Fibroblast of skin of back (primary cell): ENCODE results near the gene CLMP.
"Not testable (repeated sequence)": the region's sequence is repeated elsewhere in the genome, so short reads cannot be mapped to it uniquely, and the experiment has no call there.

Experiments
- DNase-seq: peaks from one replicate; pipeline ENCODE4 v3.0.0-alpha.2; 2013

Gene CLMP

DNA sequence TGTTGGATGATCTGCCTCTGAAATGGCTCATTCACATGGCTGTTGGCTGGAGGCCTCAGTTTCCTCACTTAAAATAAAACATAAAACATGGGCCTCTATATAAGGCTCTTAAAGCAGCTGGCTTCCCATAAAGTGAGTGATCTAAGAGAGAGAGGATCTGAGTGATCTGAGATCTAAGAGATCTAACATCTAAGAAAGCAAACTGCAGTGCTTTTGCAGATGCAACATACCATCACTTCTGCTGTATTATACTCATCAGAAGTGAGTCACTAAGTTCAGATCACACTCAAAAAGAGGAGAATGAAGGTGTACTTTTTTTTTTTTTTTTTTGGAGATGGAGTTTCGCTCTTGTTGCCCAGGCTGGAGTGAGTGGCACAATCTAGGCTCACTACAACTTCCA is 115.0 kb downstream of the CLMP start:
- no peak for DNase-seq

DNA sequence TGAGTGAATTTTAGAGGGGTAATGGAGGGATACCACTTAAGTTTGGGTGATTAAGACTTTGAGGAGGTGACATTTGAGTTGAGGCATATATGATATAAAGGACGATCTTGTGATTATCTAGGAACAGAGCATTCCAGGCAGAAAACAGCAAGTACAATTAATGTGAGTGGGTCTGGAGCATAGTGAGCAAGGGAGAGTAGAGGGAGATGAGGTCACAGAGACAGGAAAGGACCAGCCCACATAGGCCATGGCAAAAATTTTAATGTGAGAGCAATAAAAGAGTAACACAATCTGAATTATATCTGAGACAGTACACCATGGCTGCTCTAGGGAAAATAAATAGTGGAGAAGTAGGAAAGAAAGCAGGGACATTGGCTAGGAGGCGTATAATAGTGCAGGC is 118.6 kb downstream of the CLMP start:
- DNase-seq: no peak

DNA sequence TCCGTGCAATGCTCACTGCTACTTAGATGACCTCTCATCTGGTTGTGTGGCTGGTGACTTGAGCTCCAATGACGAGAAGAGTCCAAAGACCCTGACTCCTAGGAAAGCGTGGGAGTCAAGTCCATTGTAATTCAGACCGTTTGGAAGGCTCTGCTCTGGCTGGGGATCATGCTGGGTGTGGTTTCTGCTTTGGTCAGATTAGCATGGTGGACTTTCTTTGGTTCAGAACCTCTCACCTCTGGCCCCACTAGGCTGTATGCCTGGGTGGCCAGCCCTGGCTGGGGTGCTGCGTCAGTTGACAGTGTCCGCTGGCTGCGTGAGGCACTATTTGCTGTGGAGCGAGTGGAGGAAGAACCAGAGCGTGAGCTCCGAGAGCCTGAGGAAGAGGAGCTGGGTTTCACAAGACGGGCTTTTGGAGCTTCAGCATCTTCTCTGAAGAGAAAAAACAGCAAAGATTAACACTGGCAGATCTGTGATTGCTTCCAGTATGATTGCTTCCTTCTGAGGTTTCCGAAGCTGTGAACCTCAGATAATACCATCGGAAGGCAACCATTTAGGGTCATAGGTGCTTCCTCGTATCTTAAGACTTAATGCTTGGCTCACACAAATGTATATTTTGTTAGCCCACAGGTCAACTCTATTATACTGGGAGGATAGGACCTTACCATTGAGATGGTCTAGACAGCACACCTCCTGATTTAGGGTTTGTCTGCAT is 121.5 kb downstream of the CLMP start:
- DNase-seq: no peak

DNA sequence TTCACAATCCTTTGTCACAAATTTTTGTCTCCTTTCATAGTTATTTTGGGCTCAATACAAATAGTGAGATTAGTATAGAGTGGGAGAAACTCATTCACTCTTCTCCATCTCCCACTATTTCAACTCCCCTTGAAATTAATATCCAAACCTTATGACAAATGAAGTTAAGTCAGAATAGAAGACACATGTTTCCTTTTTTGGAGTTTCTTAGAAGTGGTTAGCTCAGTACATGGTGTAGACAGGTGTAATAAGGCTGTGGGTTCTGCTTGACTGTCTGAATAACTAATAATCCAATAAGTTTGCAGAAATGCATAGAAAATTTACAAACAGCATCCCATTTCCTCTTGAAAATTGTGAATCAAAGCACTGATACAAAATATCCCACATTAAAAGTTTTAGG is 122.3 kb downstream of the CLMP start:
- DNase-seq: no peak

DNA sequence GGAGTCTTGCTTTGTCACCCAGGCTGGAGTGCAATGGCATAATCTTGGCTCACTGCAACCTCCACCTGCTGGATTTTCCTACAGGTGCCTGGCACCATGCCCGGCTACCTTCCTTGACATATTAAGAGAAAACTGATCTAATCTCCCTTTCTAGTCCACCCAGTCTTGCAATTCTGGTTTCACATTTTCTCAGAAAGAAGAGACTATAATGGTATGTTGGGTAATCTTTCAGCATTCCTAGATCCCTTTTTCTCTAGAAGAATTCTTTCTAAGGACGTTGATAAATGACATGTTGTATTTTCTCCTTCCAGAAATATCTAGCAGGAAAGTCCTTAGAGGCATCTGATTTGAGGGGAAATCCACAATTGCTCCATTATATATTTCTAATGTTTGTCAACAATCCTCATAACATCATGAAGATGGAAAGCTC is 122.7 kb downstream of the CLMP start:
- DNase-seq: no peak

DNA sequence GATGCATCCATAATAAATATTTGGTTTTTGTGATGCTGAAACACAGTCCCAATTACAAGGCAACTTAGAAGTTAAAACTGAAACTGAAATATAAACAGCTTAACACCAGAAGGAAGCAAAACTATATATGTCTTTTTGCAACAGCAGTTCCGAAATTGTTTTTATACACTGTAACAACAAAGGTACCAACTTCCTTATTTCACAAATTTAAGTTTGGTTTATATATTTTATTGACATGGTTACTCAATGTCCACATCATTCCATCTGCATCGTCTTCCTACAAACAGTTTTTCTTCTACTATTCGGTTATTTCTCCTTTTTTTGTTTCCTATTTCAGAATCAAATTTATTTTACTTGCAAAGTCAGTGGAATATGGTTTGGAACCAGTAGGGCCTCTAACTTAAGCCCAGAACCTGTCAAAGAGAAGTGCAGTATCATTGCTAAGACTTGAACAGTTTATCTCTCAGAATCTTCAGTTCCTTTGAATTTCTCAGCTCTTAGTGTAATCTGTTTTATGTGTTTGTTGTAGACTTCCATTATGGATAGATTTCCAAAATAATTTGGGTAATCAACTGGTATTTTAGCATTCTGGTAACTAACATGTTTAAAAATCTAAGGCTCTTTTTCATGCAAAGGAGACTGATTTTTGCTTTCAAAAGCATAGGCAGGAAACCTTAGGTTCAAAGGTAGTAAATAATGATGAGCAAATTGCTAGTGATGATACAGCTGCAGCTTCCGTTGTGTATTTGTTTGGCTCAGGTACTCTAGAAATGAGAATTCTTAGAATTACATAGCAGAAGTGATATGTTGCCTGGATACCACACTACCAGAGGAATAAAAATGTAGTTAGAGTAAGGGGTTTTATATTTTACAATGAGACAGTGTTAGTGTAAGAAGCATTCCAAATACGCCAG is 124.9 kb downstream of the CLMP start:
- no peak for DNase-seq

DNA sequence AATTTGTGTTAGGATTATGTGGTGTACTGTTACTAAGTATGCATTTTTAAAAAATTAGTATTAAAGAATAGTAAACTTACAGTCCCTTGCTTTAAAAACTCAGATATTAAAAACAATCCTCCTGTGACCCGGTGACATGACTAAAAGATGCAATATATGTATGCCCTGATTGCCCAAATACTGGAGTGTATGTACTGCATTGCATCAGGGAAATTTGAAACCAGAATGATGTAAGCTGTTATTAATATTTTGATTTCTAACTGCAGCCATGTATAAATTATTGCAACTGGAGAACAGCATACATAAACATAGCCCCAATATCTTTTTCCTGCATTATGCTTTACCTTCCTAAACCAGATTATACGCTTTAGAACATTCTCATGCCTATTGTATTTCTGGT is 129.4 kb downstream of the CLMP start:
- DNase-seq: peak; percentile 75

DNA sequence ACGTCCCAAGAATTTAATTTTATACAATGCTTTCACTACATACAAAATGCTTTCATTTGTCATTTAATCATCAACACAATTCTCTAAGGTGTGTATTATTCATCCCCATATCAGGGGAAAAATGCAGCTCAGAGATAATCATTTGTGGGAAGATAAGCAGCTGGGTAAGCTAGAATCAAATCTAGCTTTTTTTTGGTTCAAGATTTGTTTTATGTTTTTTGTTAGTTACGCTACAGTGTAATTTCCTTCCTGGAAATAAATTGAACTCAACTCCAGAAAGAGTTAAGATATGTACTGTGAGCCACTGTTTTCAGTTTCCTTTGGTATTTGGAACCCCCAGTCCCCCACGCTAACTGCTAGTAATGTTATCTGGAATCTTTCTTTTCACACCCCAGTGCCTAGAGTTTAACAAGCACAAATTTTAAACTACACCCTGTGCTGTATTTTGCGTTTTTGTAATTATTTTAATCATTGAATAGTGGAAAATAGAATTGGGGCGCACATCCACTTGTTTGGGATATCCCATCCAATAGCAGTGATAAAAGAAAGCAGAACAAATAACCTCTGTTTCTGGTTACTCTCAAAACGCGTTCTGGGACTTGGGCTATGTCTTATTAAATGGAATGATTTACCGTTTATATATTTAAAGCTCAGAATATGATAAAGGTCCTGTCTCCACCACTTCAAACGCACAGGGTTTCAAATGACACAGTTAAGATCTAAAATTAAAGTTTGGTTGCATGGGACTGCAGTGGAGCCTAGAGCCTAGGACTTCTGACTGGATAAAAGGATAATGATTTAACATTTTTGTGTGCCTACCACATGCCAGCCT is 131.0 kb downstream of the CLMP start:
- DNase-seq: no peak

DNA sequence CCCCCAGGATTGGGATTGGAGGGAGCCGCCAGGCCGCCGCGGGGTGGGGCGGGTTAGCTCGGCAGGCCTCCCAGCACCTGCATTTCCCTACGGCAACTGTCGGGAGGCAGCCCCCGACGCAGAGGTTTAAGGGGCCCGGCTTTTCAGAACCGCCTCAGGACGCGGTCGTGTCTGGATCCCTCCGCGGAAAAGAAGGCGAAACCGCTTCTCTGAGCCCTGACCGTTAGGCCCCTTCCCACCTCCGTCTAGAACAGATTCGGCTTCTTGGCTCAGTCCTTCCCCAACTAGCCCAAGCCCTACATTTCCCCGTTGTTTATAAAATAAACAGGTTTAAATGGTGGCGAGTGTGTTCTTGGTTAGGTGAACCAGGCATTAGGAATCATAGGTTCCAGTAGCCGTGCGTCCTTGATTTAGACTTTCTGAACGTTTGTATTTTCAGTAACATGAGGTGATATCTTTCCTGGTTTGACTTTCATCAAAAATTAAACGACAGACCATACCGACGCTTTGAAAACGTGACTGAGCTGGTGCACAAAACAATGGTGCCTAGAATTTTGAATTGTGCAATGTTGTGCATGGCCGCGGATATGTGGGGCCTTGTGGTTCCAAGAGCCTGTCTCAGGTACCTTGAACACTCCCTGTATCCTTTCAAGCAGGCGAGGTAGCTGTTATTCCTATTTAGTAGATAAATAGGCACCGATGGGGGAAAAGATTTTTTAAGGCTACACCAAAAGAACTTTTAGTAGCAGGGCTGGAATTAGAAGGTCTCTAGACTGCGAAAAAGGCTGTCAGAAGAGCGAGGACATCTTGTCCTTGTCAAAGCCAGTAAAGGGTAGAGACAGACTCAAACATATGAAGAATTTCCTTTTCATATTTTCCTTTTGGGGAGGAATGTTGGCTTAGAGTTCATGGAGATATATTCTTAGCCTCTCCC is 131.9 kb downstream of the CLMP start:
- peak; percentile 61 for DNase-seq

DNA sequence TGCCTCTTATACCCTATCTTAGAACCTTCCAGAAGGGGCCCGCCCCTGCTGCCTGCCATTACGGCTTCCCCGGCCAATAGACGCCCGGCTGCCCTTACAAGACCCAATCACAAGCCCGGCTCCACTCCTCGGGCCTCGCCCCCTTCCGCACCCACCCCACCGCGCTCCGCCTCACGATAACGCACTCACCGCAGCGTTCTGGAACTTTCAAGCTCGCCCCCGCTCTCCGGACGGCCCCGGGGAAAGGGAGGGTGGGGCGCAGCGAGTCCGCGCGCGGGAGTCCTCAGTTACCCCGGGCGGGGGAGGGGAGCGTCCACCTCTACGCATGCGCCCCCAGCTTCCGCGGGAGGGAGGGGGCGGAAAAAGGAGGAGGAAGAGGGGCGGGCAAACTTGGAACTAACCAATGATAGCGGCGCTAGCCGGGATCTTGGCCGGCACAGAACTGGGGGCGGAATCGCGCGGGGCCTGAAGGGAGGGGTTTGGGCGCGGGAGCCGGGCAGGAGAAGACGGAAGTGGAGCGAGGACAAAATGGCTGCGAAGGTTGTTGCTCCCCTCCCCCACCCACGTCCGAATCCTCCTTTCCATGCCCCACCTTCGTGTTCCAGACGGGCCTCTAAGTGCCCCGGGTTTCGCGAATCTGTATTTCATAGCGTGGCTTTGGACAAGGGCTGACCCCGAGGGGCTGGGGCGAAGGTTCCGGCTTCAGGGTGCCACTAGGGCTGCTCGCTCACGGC is 132.7 kb downstream of the CLMP start:
- DNase-seq: peak; percentile 99

DNA sequence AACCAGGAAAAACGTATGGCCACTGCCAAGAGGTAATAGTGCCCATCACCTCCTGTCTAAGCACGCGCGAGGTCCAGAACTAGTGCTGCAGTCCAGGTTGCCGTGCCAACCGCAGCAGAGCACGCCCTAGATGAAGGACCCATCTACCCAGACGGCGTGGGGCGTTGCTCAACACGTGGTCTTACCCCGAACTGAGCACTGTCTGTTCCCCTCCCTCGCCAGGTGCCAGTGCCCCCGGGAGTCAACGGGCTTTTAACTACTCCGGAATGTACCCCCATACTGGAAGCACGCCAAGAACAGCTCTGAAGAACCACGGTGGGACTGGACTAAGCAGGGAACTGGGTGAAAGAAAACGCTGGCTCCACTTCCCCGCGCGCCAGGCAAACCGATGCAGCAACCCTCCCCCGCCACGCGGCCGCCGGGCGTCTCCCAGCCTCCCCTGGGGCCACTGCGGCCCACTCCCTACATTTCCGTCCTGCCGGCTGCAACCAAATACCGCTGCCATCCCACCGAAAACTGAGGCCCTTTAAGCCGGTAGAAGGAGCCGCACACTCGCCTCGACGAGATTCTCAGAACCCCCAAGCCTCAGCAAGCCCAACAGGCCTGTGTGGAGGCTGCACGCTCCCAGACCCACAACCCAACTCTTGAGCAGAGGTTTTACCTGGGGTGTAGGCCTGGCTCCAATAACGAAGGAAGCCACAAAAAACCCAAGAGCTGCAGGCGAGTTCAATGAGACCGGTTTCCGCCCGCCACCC is 133.5 kb downstream of the CLMP start, which contains the start of gene HSPA8:
HSPA8 (minus strand) TSS at position 734 of the 755 bp plus-strand sequence. CDS start 812 bp downstream, outside the sequence.
- peak; percentile 67 for DNase-seq

DNA sequence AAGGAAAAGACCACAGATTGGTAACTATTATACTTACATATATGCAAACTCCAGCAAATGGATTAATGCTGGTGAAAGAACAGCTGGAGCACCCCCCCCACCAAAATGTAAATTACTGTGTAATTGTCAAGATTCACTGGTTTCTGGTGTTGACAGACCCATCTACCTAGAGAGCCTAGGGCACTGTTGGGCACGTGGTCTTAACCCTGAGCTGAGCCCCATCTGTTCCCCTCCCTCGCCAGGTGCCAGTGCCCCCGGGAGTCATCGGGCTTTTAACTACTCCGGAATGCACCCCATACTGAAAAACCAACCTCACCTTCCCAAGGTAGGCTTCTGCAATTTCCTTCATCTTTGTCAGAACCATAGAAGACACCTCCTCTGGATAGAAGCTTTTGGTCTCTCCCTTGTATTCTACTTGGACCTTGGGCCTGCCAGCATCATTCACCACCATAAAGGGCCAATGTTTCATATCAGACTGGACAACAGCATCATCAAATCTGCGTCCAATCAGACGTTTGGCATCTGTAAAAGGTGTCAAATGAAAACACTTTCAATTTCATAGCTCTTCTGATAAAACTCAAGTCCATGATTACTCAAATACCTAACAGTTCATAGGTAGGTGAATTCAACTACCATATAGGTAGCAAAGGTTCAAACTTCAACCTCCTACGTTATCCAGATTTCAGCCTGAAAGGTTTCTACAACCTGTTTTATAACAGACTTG is 134.6 kb downstream of the CLMP start:
- no peak for DNase-seq

DNA sequence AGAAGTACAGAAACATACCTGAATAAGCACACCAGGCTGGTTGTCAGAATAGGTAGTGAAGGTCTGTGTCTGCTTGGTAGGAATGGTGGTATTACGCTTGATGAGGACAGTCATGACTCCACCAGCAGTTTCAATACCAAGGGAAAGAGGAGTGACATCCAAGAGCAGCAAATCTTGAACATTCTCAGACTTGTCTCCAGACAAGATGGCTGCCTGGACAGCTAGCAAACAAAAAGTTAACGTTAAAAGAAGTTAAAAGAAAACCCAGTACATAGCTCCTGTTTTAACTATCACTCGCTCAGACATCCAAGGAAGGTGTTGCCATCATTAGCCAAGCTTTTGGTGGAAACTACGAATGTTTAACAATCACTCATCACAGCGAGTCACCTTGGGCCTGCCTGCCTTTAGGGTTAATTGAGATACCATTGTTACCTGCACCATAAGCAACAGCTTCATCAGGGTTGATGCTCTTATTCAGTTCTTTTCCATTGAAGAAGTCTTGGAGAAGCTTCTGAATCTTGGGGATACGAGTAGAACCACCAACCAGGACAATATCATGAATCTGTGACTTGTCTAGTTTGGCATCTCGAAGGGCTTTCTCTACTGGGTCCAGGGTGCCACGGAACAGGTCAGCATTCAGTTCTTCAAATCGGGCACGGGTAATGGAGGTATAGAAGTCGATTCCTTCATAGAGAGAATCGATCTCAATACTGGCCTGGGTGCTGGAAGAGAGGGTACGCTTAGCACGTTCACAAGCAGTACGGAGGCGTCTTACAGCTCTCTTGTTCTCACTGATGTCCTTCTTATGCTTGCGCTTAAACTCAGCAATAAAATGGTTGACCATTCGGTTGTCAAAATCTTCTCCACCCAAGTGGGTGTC is 135.8 kb downstream of the CLMP start:
- DNase-seq: not testable (repeated sequence)

DNA sequence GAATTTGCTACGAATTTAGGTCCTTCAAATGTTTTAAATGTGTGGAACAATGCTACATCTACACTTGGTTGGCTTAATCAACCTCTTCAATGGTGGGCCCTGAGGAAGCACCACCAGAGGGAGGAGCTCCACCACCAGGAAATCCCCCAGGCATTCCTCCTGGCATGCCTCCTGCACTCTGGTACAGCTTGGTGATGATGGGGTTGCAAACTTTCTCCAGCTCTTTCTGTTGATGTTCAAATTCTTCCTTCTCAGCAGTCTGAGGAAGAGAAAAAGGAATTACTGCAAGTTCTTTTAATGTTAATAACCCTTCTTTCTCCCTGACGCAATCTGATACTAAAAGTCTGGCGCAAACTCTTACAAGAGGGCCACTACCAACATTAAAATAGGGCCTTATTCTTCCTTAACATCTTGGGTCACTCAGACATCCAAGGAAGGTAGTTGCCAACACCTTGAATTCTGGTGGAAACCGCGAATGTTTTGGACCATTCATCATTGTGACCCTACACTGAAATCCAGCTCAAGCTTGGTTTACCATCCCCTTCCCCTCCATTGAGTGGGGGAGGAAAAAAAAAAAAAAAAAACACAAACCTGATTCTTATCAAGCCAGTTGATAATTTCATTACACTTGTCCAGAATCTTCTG is 137.3 kb downstream of the CLMP start:
- DNase-seq: no peak

DNA sequence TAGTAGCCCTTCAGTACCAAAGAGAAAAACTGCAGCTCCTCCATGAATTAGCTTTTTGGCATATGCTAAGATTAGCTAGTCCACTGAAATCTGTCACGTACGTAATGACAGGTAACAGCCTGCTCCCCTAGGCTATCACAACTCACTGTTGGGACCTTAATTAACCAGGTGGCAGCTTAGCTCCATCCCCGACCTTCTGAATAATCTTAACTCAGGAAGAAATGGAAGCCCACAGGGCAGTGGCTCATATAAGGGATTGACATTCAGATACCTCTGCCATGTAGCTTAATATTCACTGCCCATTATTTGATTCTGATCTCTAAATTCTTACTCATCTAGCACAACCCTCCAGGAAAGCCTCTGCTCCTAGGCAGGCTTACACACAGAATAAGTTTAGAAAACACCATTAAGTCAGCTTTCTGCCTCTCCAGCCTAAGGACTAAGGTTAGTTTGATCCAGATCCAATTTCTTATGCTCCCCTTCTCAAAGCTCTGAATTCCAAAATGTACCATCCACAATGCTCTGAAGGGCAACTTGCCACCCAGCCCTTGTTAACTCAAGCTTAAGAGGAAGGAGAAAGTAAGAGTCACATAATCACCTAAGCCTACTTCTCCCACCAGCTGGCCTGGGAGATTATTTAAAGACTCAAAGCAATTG is 138.1 kb downstream of the CLMP start:
- no peak for DNase-seq

DNA sequence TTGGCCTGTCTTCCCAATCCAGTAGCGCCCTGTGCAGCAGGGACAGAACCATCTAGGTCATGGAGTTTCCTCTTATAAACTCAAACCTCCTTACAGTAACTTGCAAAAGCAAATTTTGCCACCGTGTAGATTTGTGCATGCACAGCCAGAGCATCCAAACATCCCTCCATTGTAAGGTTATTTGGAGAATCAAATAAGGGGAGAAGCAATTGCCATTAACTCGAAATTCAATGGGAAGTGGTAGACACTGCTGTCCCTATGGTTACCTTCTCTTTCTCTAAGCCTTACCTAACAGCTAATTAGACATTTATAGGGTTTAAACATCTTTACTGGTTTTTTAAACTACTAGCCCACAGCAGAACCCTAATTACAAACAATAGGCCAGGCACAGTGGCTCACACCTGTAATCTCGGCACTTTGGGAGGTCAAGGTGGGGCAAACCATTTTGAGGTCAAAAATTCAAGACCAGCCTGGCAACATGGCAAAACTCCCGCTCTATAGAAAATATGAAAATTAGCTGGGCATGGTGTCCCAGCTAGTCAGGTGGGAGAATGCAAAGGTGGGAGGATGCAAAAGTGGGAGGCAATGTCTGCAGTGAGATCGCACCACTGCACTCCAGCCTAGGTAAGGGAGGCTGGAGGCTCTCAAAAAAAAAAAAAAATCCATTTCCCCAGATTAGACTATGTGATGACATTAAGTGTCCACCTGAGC is 139.7 kb downstream of the CLMP start:
- DNase-seq: no peak
